ENCODE results near the gene RBM19. TPM values are rescaled to one million over a fixed set of nuclear protein-coding genes. Genes with fewer than 3 reads are reported as not detected.

Gene RBM19
- total RNA-seq, 1 donor from 2014 or later = 15.7 TPM

GRCh38 chr12:113850309-113851056 is 115.6 kb downstream of the RBM19 start:
- intact Hi-C loops (cut with DNase I) = no loop called here
- DNase-seq (ENCODE audit: low spot score) = no peak

GRCh38 chr12:113847856-113848255 is 118.3 kb downstream of the RBM19 start:
- DNase-seq (ENCODE audit: low spot score) = no peak
- intact Hi-C loops (cut with DNase I) = no loop called here

- intact Hi-C loops (cut with DNase I) = no loop called here
- DNase-seq (ENCODE audit: low spot score) = no peak
Observed at GRCh38 chr12:113846883-113847755, 119.0 kb downstream of the RBM19 start.

DNA sequence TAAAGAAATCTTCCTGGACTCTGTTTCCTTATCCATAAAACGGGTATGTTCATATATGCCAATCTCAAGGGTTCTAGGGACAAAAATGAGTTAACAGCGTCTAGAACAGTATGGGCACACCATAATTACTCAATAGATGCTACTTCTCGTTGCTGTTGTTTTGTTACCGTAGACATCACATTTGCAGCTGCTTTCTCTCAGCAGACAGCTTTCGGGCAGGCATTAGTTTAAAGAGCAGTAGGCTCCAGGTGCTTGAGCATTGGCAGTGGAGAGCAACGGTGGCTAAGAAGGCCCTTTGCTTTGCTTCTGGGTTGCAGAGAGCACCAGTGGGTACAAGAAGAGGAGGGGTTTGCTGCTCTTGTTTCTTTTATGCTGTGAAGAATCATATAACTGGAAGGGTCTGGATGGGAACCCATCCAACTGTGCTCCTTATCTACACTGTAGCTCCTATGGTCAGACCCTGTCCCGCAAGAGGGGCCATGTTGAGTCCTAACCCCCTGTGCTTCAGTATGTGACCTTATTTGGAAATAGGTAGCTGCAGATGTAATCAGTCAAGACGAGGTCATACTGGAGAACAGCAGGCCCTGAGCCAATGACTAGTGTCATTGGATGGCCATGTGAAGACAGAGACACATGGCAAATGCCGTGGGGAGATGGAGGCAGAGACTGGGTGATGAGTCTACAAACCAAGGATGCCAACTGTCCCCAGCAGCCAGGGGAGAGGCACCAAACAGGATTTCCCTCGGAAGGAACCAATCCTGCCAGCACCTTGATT is 120.0 kb downstream of the RBM19 start:
- intact Hi-C loops (cut with DNase I) = no loop called here
- DNase-seq (ENCODE audit: low spot score) = no peak

DNA sequence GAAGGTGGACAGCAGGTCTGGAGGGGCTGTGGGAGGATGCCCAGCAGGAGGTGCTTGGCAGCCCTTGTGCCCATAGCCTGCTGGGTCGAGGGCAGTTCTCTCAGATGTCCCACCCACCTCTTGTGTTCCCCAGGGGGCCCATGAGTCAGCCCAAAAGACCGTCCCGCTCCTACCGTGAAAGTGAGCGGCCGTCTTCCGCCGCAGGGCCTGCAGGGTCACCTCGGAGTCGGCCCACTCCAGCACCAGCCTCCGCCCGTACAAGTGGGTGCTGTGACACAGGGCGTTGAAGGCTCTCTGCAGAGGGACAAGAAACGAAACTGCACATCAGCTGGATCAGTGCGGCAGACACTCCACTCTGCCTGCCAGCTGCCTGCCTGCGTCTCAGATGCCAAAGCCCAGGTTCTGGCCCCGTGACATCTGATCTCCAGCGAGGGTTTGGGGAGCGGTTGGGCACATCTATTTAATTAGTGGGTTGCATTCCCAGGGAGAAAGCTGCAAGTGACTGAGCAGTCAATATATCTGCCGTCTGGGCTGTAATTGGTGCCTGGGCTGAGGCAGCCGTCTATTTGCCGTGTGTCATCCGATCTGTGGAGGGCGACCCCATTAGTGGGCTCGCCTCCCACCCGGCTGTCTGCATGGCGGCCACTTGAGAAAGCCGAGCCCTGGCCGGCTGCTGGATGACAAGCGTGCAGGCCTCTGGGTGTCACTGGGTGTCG is 121.5 kb downstream of the RBM19 start:
- intact Hi-C loops (cut with DNase I) = no loop called here
- no peak for DNase-seq (ENCODE audit: low spot score)

GRCh38 chr12:113842699-113843098 is 123.4 kb downstream of the RBM19 start:
- intact Hi-C loops (cut with DNase I) = no loop called here
- DNase-seq (ENCODE audit: low spot score) = no peak

DNA sequence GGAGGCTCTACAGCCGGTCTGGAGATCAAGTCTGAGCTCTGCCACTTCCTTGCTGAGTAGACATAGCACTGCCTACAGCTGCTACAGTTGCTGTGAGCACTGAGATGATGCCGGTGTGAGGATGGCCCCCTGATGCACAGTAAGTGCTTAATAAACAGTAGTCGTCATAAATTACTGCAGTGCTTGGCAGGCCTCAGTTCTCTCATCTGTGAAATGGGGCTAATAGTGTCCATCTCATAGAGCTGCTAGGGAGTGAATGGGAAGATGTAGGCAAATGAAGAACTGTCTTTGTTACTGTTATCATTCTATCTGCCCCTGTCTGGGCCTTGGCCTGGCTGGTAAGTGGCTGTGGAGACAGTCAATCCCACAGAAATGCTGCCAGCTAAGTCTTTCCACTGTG is 124.3 kb downstream of the RBM19 start:
- intact Hi-C loops (cut with DNase I) = no loop called here

GRCh38 chr12:113840401-113841042 is 125.6 kb downstream of the RBM19 start:
- DNase-seq (ENCODE audit: low spot score) = no peak
- intact Hi-C loops (cut with DNase I) = no loop called here

More for the DNA sequence above, 124.3 kb downstream of the RBM19 start:
- DNase-seq (ENCODE audit: low spot score) = no peak

GRCh38 chr12:113838896-113839295 is 127.2 kb downstream of the RBM19 start:
- intact Hi-C loops (cut with DNase I) = no loop called here
- DNase-seq (ENCODE audit: low spot score) = no peak

GRCh38 chr12:113837528-113838296 is 128.4 kb downstream of the RBM19 start:
- no peak for DNase-seq (ENCODE audit: low spot score)
- intact Hi-C loops (cut with DNase I) = no loop called here

DNA sequence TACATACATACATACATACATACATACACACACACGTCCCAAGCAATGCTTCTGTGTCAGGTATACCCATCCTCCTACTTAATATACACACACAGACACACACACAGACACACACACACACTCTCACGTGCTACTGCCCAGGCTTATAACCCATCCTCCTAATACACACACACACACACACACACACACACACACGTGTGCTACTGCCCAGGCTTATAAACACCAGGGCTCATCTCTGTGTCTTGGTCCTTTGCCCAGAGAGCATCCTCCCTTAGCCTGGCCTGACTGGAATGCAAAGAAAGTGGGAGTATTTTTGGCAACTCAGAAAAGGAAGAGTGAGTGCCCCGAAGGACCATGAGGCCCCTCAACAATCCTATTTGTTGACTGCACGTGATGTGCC is 129.0 kb downstream of the RBM19 start:
- intact Hi-C loops (cut with DNase I) = no loop called here
- DNase-seq (ENCODE audit: low spot score) = no peak

DNA sequence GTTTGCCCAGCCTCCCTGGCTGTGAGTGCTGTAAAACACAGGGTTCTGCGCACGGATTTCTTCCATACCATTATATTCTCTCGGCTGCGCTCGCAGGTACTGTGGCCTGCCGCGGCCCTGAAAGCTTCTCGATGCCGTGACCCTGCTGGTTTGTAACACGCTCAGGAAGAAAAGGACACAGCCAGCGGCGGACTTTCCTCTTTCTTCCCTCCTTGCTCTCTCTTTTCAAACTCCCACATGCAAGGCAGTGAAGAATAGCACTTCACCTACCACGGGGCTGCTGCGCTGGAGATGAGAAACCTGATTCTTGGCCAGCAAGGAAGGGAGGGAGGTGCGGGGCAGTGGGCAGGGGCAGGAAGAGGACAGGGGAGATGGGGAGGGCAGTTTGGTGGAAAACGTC is 130.2 kb downstream of the RBM19 start:
- intact Hi-C loops (cut with DNase I) = no loop called here
- no peak for DNase-seq (ENCODE audit: low spot score)

DNA sequence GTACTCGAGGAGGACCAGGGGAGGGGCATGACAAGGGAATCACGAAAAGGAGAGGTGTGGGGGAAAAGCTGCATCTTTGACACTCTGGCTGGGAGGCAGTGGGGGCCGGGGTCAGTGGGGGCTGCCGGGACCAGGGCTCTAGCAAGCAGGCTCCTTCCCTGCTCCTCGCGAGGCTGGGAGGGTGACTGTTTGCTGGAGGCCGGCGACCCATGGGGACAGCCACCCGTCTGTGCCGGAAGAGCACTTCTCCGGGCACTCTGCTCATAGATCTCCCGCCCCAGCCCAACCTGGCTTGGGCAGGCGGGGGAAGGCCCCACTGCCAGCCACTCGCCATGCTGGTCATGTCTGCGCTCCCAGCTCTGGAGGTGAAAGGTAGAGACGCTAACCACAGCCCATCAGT is 130.7 kb downstream of the RBM19 start:
- intact Hi-C loops (cut with DNase I) = no loop called here
- no peak for DNase-seq (ENCODE audit: low spot score)

DNA sequence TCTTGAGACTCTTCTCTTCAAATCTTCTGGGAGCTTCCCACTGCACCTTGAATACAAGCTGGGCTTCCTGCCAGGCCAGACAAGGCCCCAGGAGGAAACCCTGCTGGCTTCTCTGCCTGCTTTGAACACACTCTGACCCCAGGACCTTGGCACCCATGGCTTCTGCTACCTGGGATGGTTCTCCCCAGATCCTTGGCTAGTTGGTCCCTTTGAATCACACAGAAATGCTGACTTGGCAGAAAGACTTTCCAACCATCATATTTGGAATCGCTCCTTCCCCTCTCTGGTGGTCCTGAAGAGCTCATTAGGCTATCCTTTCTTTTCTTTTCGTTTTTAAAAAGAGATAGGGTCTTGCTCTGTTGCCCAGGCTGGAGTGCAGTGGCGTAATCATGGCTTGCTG is 132.7 kb downstream of the RBM19 start:
- intact Hi-C loops (cut with DNase I) = no loop called here
- DNase-seq (ENCODE audit: low spot score) = no peak

DNA sequence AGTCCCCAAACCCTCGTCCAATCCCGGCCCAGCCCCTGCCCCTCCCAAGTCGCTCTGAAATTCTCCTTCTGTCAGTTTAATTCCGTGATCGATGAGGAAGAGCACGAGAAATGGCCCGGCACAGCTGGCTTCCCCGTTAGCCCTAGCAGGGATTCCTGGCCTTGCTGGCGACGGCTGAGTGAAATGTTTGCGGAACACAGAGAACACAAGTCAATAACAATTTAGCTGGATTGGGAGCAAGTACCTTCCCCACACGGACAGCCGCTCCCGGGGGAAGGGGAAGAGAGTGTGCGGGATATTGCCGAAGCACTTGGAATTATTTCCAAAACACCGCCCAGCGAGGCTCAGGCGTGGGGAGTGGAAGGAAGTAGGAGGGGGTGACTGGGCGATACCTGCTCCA is 134.6 kb downstream of the RBM19 start:
- intact Hi-C loops (cut with DNase I) = no loop called here
- DNase-seq (ENCODE audit: low spot score) = no peak

DNA sequence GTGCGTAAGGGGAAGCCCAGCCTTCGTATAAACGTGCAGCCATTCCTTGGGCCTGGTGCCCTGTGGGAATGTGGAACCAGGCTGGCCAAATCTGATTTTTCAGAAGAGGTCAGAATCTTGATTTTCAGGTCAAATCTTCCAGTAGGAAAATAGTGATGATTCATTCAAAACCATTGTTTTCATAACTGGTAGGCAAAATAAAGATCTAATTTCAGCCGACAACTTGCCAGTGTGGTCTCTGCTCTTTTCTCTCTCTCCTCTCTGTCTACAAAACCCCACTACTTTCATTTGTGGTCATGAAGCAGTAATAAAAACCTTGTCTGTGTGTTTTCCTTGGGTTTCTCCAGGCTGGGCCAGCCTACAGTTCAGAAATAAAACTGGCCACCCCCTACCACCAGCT is 135.1 kb downstream of the RBM19 start:
- intact Hi-C loops (cut with DNase I) = no loop called here

GRCh38 chr12:113829212-113829611 is 136.9 kb downstream of the RBM19 start:
- no peak for DNase-seq (ENCODE audit: low spot score)
- intact Hi-C loops (cut with DNase I) = no loop called here

More for the DNA sequence above, 135.1 kb downstream of the RBM19 start:
- DNase-seq (ENCODE audit: low spot score) = no peak

DNA sequence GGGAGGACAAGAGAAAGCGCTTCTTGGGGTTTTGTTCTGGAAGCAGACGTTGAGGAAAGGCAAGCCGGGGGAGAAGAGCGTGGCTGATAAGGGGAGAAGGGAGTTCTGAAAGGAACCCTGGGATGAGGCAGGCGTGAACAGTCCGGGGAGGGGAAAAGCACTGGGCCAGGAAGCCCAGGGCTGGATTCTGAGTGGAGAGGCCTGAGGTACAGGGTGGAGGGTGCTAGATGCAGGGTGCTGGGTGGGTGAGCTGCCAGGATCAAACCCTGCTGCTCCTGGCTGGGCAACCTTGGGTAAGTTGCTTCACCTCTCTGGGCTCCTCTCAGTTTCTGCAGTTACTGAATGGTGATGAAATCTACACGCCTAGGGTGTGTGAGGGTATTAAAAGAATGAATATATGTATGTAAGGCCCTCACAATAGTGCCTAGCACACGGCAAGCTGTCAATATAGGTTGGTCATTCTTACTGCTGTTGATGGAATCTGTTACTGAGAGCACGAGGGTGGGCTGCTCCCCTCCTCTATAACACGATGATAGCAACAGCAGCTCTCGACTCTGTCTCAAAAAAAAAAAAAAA is 138.5 kb downstream of the RBM19 start:
- intact Hi-C loops (cut with DNase I) = no loop called here
- no peak for DNase-seq (ENCODE audit: low spot score)
